GM21515 (cell line): Measurements from ENCODE around the gene NGLY1.

Experiments used
- ATAC-seq: cut with Tn5 transposase; IDR thresholded peaks from one replicate; pipeline ENCODE4 v1.9.1; 2021; ENCODE audit not compliant: unreplicated experiment

Gene NGLY1

GRCh38 chr3:25782938-25783660 is at the start of gene NGLY1:
TSS of gene NGLY1 (minus strand) at chr3:25783443. CDS start at chr3:25783390, 53 bp downstream.
- ATAC-seq, result peak; percentile 75

- no peak for ATAC-seq
Measured at GRCh38 chr3:25831578-25831977, 48.3 kb upstream of the NGLY1 start.

- ATAC-seq, result no peak
Measured at GRCh38 chr3:25830373-25831280, 47.4 kb upstream of the NGLY1 start.

- ATAC-seq, result no peak
Measured at GRCh38 chr3:25826510-25826909, 43.3 kb upstream of the NGLY1 start.

GRCh38 chr3:25823314-25823713 is 40.1 kb upstream of the NGLY1 start:
- ATAC-seq, result no peak

- no peak for ATAC-seq
Measured at GRCh38 chr3:25821746-25822573, 38.7 kb upstream of the NGLY1 start.

GRCh38 chr3:25820816-25821486 is 37.7 kb upstream of the NGLY1 start:
- no peak for ATAC-seq

GRCh38 chr3:25820366-25820765 is 37.1 kb upstream of the NGLY1 start:
- no peak for ATAC-seq

GRCh38 chr3:25818335-25818734 is 35.1 kb upstream of the NGLY1 start:
- ATAC-seq, result peak; percentile 41

- ATAC-seq, result peak; percentile 18
Measured at GRCh38 chr3:25817638-25818037, 34.4 kb upstream of the NGLY1 start.

GRCh38 chr3:25817107-25817506 is 33.9 kb upstream of the NGLY1 start:
- peak; percentile 60 for ATAC-seq

- no peak for ATAC-seq
Measured at GRCh38 chr3:25812644-25813043, 29.4 kb upstream of the NGLY1 start.

- no peak for ATAC-seq
Measured at GRCh38 chr3:25804676-25805075, 21.4 kb upstream of the NGLY1 start.

GRCh38 chr3:25803833-25804232 is 20.6 kb upstream of the NGLY1 start:
- no peak for ATAC-seq

GRCh38 chr3:25801786-25802185 is 18.5 kb upstream of the NGLY1 start:
- no peak for ATAC-seq

- ATAC-seq, result peak; percentile 95
Measured at GRCh38 chr3:25789596-25790556, 6.6 kb upstream of the NGLY1 start, which contains the start of gene OXSM. TSS of gene OXSM (plus strand) at chr3:25790090. CDS start at chr3:25791021, 931 bp downstream.

GRCh38 chr3:25789209-25789595 is 6.0 kb upstream of the NGLY1 start:
- no peak for ATAC-seq

- no peak for ATAC-seq
Measured at GRCh38 chr3:25787689-25788088, 4.4 kb upstream of the NGLY1 start.

GRCh38 chr3:25785826-25786225 is 2.6 kb upstream of the NGLY1 start:
- ATAC-seq, result no peak
